ENCODE data around the gene JADE1.

DNA sequence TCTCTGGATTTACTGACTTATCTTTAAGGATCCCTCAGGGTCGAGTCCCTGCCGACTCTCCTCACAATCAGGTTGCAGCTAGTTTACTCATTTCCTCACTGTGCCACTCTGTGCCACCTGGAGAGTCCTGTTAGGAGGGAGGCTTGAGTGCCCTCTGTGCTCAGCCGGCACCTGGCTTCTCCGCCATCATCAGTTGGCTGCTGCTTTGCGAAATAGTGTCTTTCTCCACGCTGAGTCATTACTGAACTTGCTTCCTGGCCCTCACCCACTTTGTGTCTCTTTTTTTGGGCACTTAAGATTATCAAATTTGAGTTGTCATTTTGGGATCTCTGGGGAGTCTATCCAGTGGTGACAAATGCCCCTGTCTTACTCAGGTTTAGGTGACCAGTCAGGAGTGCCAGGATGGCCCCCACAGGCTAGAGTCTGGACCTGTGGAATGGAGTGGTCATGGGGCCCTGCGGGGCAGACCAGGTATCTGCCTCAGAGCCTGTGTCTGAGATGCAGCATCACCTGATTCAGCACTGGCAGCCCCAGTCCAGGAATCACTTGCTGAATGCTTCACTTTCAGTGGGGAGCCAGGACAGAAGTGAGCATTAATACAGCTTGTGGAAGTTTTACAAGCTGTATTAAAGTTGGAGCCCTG lies 37.7 kb downstream of the JADE1 start:
- TF ChIP-seq POLR2A (IDR thresholded peaks at IDR 0.05) (no peak), POLR2AphosphoS5 (IDR thresholded peaks at IDR 0.05) (no peak)
- TF ChIP-seq, protein P1, sequence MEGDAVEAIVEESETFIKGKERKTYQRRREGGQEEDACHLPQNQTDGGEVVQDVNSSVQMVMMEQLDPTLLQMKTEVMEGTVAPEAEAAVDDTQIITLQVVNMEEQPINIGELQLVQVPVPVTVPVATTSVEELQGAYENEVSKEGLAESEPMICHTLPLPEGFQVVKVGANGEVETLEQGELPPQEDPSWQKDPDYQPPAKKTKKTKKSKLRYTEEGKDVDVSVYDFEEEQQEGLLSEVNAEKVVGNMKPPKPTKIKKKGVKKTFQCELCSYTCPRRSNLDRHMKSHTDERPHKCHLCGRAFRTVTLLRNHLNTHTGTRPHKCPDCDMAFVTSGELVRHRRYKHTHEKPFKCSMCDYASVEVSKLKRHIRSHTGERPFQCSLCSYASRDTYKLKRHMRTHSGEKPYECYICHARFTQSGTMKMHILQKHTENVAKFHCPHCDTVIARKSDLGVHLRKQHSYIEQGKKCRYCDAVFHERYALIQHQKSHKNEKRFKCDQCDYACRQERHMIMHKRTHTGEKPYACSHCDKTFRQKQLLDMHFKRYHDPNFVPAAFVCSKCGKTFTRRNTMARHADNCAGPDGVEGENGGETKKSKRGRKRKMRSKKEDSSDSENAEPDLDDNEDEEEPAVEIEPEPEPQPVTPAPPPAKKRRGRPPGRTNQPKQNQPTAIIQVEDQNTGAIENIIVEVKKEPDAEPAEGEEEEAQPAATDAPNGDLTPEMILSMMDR (IDR thresholded peaks at IDR 0.05) = no peak
